Progenitor cell of endocrine pancreas (in vitro differentiated cells): ENCODE measurements around the gene MCAT. TPM values are rescaled to one million over a fixed set of nuclear protein-coding genes. Genes with fewer than 3 reads are reported as not detected.

Experiments
- DNase-seq: peaks from one replicate; pipeline ENCODE4 v3.0.0; 2021; ENCODE audit warnings: low spot score; ENCODE audit not compliant: unreplicated experiment
- H3K27ac Mint-ChIP-seq: 2 replicates; pipeline ENCODE4 v1.8.0; 2021; ENCODE audit warnings: mild to moderate bottlenecking, moderate library complexity, mixed read lengths
- H3K27me3 Mint-ChIP-seq: 2 replicates; pipeline ENCODE4 v1.8.0; 2021; ENCODE audit warnings: mixed read lengths
- H3K36me3 Mint-ChIP-seq: 2 replicates; pipeline ENCODE4 v1.8.0; 2022; ENCODE audit warnings: mixed read lengths; ENCODE audit not compliant: insufficient read depth
- H3K4me1 Mint-ChIP-seq: 2 replicates; pipeline ENCODE4 v1.8.0; 2021; ENCODE audit warnings: low read depth, mixed read lengths
- H3K4me3 Mint-ChIP-seq: 2 replicates; pipeline ENCODE4 v1.8.0; 2021; ENCODE audit warnings: low read depth, mild to moderate bottlenecking, moderate library complexity, mixed read lengths
- H3K9me3 Mint-ChIP-seq: 2 replicates; pipeline ENCODE4 v1.8.0; 2021; ENCODE audit warnings: low read depth, mixed read lengths
- total RNA-seq: library from RNA; stranded (reverse); gene quantifications from 2 replicates; pipeline ENCODE4 v1.2.1, GENCODE V29; 2021
- TF ChIP-seq, protein P1 (sequence below): fragments of 200-600 bp; sonication (generic); IDR thresholded peaks from one replicate; pipeline ENCODE4 v1.5.0; 2021; ENCODE audit warnings: antibody characterized with exemption, mild to moderate bottlenecking; ENCODE audit not compliant: unreplicated experiment

MCAT gene
- total RNA-seq, 1 donor from 2014 or later = 20.4 TPM

DNA sequence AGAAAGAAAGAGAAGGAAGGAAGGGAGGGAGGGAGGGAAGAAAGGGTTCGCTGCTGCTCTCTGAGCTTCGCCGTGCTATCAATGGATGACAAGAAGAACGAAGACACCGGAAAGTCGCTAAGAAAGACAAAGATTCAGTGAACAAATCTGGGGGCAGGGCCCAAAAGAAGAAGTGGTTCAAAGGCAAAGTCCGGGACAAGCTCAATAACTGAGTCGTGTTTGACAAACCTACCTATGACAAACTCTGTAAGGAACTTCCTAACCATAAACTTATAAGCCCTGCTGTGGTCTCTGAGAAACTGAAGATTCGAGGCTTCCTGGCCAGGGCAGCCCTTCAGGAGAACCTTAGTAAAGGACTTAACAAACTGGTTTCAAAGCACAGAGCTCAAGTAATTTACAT, 51.1 kb downstream of the MCAT start:
- TF ChIP-seq, protein P1, sequence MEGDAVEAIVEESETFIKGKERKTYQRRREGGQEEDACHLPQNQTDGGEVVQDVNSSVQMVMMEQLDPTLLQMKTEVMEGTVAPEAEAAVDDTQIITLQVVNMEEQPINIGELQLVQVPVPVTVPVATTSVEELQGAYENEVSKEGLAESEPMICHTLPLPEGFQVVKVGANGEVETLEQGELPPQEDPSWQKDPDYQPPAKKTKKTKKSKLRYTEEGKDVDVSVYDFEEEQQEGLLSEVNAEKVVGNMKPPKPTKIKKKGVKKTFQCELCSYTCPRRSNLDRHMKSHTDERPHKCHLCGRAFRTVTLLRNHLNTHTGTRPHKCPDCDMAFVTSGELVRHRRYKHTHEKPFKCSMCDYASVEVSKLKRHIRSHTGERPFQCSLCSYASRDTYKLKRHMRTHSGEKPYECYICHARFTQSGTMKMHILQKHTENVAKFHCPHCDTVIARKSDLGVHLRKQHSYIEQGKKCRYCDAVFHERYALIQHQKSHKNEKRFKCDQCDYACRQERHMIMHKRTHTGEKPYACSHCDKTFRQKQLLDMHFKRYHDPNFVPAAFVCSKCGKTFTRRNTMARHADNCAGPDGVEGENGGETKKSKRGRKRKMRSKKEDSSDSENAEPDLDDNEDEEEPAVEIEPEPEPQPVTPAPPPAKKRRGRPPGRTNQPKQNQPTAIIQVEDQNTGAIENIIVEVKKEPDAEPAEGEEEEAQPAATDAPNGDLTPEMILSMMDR = no peak
- Mint-ChIP-seq H3K27me3 (no peaks in the 10 kb centered on the region), H3K4me1 (no peaks in the 10 kb centered on the region), H3K36me3 (peaks cover 2% of the 10 kb centered on the region), H3K4me3 (no peak overlapping the region), H3K9me3 (peaks cover 7% of the 10 kb centered on the region), H3K27ac (no peak overlapping the region)
- no peak for DNase-seq

DNA sequence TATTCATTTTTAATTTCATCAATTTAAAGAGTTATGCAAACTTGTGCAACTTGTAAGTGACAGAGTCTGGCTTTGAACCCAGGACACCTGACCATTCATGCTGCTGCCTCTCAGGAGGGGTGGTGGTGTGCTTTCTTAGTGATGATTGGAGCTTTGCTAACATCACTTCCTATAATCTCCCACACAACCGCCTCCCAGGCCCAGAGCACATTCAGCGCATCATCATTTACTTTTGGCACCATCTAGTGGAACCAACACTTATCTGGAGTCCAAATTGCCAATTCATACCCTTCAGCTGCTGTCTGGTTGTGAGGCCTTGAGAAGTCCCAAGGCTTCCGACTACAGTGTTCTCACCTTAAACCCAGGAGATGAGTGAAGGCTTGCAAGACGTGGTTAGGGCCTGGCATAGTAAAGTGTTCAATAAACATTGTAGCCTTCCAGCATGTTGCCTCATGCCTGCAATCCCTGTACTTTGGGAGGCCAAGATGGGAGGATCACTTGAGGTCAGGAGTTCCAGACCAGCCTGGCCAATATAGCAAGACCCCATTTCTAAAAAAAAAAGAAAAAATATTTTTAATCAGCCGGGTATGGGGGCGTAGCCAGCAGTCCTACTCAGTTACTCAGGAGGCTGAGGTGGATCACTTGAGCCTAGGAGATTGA, 52.9 kb downstream of the MCAT start:
- no peaks in the 10 kb centered on the region for H3K27me3 Mint-ChIP-seq
- peak overlapping the region; percentile 55 for H3K4me3 Mint-ChIP-seq
- peaks cover 3% of the 10 kb centered on the region for H3K36me3 Mint-ChIP-seq
- H3K4me1 Mint-ChIP-seq = no peaks in the 10 kb centered on the region
- TF ChIP-seq, protein P1 = no peak
- DNase-seq = no peak
- H3K9me3 Mint-ChIP-seq = no peaks in the 10 kb centered on the region
- no peak overlapping the region for H3K27ac Mint-ChIP-seq

DNA sequence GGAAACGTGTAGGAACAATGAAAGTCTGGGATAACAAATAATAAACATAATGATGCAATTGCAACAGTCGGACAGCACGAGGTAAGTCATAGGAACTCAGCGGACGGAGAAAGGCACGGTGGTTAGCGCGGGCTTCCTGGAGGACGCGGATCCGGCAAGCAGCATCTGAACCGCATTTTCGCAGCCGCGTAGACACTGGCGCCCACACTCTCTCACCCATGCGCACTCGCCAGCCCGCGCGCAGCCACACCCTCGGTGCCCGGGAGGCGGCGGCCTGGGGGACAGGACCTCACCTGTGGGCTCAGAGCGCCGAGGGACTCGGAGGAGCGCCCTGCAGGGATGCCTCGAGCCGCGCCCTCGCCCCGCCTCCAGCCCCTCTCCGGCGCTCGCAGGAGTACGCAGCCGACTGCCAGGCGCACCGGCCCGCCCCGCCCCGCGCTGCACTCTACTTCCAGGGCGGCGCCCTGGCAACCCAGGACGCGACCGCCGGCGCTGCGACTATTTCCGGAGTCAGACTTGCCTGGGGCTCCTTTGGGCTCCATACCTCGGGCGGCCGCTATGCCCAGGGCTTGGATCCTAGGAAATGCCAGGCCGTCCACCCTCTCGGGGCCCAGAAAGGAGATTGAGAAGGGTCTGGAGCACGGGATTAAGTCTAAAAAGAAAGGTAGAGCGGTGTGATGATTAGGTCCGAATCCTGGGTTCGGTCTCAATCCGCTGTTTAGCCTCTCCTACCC, 54.0 kb downstream of the MCAT start, which contains the start of gene TTLL1:
Gene TTLL1, minus strand, starts transcription at position 408 of the 734 bp plus-strand sequence. CDS start 13,805 bp downstream, outside the sequence.
- Mint-ChIP-seq H3K4me1 (no peaks in the 10 kb centered on the region), H3K27ac (peak within 1 kb of the TSS; percentile 27), H3K9me3 (no peaks in the 10 kb centered on the region), H3K4me3 (peak within 1 kb of the TSS; percentile 77), H3K27me3 (no peaks in the 10 kb centered on the region), H3K36me3 (peaks cover 4% of the 10 kb centered on the region)
- peak; percentile 81 for DNase-seq
- TF ChIP-seq, protein P1 = no peak

DNA sequence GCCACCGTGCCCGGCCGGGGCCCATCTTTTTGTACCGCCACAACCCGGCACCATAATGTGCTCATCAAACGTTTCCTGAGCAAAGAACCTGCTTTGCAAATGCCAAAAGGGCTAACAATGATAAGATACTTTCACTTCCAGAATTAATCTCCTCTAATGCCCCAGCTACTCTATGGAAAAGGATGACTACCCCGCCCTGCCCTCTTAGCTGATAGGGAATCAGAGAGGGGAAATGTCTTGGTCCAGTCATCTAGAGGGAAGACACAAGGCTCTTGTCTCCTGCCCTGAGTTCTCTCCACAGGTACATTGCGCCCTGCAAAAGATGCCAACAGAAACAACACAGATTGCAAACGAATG, 54.6 kb downstream of the MCAT start:
- H3K27ac Mint-ChIP-seq = peak overlapping the region; percentile 27
- no peaks in the 10 kb centered on the region for H3K4me1 Mint-ChIP-seq
- TF ChIP-seq, protein P1 = no peak
- no peaks in the 10 kb centered on the region for H3K9me3 Mint-ChIP-seq
- DNase-seq = no peak
- no peaks in the 10 kb centered on the region for H3K27me3 Mint-ChIP-seq
- H3K36me3 Mint-ChIP-seq = peaks cover 4% of the 10 kb centered on the region
- peak overlapping the region; percentile 77 for H3K4me3 Mint-ChIP-seq

DNA sequence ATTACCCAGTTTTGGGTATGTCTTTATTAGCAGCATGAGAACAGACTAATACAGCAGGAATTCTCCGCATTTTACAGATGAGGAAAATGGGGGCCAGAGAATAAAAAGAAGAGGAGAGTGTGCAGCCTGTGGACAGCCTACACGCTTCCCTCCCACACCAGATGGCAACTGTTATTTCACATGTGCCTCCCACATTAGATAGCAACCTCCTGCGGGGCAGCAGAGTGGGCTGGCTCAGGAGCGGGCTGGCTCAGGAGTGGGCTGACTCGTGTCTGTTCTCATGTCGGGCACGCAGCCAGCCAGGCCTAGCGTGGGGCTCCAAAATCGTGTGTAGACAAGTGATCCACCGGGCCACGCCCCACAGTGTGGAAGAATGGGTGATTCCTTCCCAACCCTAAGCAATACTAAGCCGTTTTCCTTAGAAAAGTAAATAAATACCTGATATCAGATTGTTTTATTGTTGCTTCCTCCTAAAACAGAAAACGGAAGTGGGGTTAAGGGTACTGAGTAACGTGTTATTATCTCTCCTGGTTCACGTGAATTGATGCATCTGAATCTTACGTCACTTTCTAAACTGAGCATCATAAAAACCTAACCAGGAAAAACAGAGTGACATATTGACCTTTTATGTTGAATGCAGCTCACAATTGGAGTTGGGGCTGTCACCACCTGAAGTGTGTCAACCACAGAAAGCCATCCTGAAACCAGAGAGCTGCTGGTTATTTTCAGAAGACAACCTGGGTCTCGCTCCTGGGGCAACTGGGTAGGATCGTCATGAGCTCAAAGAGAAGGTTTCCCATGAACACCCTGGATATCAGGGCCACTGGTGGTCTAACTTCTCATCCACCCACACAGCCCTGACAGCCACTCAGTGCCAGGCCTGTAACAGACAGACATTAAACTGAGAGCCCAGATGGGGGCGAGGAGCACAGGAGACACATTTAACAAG, 57.3 kb downstream of the MCAT start:
- Mint-ChIP-seq H3K27ac (peak overlapping the region; percentile 25), H3K36me3 (peaks cover 4% of the 10 kb centered on the region), H3K9me3 (no peaks in the 10 kb centered on the region), H3K4me1 (no peaks in the 10 kb centered on the region), H3K27me3 (no peaks in the 10 kb centered on the region), H3K4me3 (no peak overlapping the region)
- DNase-seq = no peak
- TF ChIP-seq, protein P1 = no peak
